Lung (tissue), 12 donors: Measurements from ENCODE around the gene WSB1. TPM values are rescaled to one million over a fixed set of nuclear protein-coding genes. Genes with fewer than 3 reads are reported as not detected.
A peak's percentile ranks its signal among the peaks of the same experiment; 100 is the strongest.

Source experiments
- ATAC-seq: fragments of 200-7000 bp; cut with Tn5 transposase; one replicate; pipeline ENCODE4 v1.9.1; 2020; ENCODE audit warnings: moderate number of reproducible peaks; ENCODE audit not compliant: insufficient read depth, low FRiP score
- DNase-seq, 3 donors: peaks; one replicate each; pipeline ENCODE4 v3.0.0-alpha.2; 2013 to 2017
- H3K27ac ChIP-seq, 2 donors: one replicate each; pipeline ENCODE4 v1.5.1; 2013; ENCODE audit warnings: mild to moderate bottlenecking in 2 of 2, moderate library complexity in 2 of 2, control low read depth in 1 of 2, inconsistent platforms in 1 of 2, low read depth in 1 of 2, low read length in 1 of 2
- H3K27me3 ChIP-seq, 3 donors: one replicate each; pipeline ENCODE4 v1.5.1; 2013; ENCODE audit warnings: low read length in 2 of 3; ENCODE audit not compliant: control insufficient read depth in 3 of 3, insufficient read depth in 3 of 3
- H3K36me3 ChIP-seq, 4 donors: one replicate each; pipeline ENCODE4 v1.5.1; 2013; ENCODE audit warnings: low read length in 4 of 4, mild to moderate bottlenecking in 1 of 4, moderate library complexity in 1 of 4; ENCODE audit not compliant: control insufficient read depth in 4 of 4, insufficient read depth in 4 of 4
- H3K4me1 ChIP-seq, 5 donors: one replicate each; pipeline ENCODE4 v1.5.1; 2013; ENCODE audit warnings: low read length in 5 of 5, mild to moderate bottlenecking in 2 of 5, moderate library complexity in 1 of 5; ENCODE audit not compliant: control insufficient read depth in 5 of 5, insufficient read depth in 5 of 5
- H3K4me3 ChIP-seq: one replicate; pipeline ENCODE4 v1.5.1; 2013; ENCODE audit warnings: mild to moderate bottlenecking, control low read depth, moderate library complexity
- H3K9ac ChIP-seq, 2 donors: one replicate each; pipeline ENCODE4 v1.5.1; 2013; ENCODE audit warnings: low read length in 2 of 2, control low read depth in 1 of 2; ENCODE audit not compliant: insufficient read depth in 1 of 2
- H3K9me3 ChIP-seq, 4 donors: one replicate each; pipeline ENCODE4 v1.5.1; 2013; ENCODE audit warnings: low read length in 3 of 4, mild to moderate bottlenecking in 1 of 4, moderate library complexity in 1 of 4; ENCODE audit not compliant: control insufficient read depth in 4 of 4, insufficient read depth in 3 of 4
- WGBS, 2 donors: extraction: QIAGEN DNeasy Blood & Tissue Kit; methylation state at CpG; one replicate each; pipeline ENCODE4 v1.1.7; 2013; 5-methylcytosine and 5-hydroxymethylcytosine counted together
- polyA plus RNA-seq, 2 donors: library from polyadenylated mRNA; stranded (reverse); fragments of 200-250 nt; gene quantifications; one replicate each; pipeline ENCODE4 v1.2.1, GENCODE V29; 2013
- total RNA-seq, 2 donors: library from RNA; depleted of rRNA in 1 of 2; stranded (reverse); fragments of >200 nt in 1 of 2; gene quantifications; one replicate each; pipeline ENCODE4 v1.2.1, GENCODE V29; 2014 to 2021
- TF ChIP-seq, protein P1 (sequence below): IDR thresholded peaks from 2 replicates; pipeline ENCODE4 v1.5.1; 2012; ENCODE audit warnings: mild to moderate bottlenecking; ENCODE audit errors: control extremely low read depth, extremely low read depth
- donor health status: control.
- donor health status: control.
- donor health status: Bipolar disorder and iron deficiency.
- donor health status: healthy.
- donor health status: DM: yes; HTN: yes; CAD: no.

Gene WSB1
- total and polyA plus RNA-seq, 4 donors, result 181 to 748 (median 268) TPM

- ATAC-seq (no peak), DNase-seq (no peak)
- H3K9me3 ChIP-seq, result no peaks in the 10 kb centered on the region
- peak overlapping the region; percentile 72 for H3K4me3 ChIP-seq
- no peaks in the 10 kb centered on the region for H3K27me3 ChIP-seq
- peak overlapping the region; percentile 72 to 76 for H3K9ac ChIP-seq
- TF ChIP-seq, protein P1, sequence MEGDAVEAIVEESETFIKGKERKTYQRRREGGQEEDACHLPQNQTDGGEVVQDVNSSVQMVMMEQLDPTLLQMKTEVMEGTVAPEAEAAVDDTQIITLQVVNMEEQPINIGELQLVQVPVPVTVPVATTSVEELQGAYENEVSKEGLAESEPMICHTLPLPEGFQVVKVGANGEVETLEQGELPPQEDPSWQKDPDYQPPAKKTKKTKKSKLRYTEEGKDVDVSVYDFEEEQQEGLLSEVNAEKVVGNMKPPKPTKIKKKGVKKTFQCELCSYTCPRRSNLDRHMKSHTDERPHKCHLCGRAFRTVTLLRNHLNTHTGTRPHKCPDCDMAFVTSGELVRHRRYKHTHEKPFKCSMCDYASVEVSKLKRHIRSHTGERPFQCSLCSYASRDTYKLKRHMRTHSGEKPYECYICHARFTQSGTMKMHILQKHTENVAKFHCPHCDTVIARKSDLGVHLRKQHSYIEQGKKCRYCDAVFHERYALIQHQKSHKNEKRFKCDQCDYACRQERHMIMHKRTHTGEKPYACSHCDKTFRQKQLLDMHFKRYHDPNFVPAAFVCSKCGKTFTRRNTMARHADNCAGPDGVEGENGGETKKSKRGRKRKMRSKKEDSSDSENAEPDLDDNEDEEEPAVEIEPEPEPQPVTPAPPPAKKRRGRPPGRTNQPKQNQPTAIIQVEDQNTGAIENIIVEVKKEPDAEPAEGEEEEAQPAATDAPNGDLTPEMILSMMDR, result no peak
- no peaks in the 10 kb centered on the region for H3K36me3 ChIP-seq
- peak overlapping the region; percentile 92 to 97 for H3K27ac ChIP-seq
- 54 to 59% methylated on average over 11 of the region's 11 CpGs for WGBS, 2 donors
- H3K4me1 ChIP-seq, result peaks cover 0 to 13% (median 6%) of the 10 kb centered on the region in 5 donors
These were observed 59.1 kb downstream of the WSB1 start for GRCh38 chr17:27353033-27353460.

GRCh38 chr17:27353461-27354050 is 59.6 kb downstream of the WSB1 start:
- Histone ChIP-seq H3K9me3 (no peaks in the 10 kb centered on the region), H3K27ac (peak overlapping the region; percentile 92 to 97), H3K4me1 (peaks cover 0 to 12% (median 6%) of the 10 kb centered on the region in 5 donors), H3K4me3 (peak overlapping the region; percentile 72), H3K36me3 (no peaks in the 10 kb centered on the region), H3K27me3 (no peaks in the 10 kb centered on the region), H3K9ac (peak overlapping the region; percentile 72 to 76)
- TF ChIP-seq, protein P1, result peak; percentile 89
- peak; percentile 97 for ATAC-seq
- WGBS, 2 donors, result 0 to 1% methylated on average over 56 to 57 of the region's 57 CpGs
- peak; percentile 91 to 94 (median 93) for DNase-seq

DNA sequence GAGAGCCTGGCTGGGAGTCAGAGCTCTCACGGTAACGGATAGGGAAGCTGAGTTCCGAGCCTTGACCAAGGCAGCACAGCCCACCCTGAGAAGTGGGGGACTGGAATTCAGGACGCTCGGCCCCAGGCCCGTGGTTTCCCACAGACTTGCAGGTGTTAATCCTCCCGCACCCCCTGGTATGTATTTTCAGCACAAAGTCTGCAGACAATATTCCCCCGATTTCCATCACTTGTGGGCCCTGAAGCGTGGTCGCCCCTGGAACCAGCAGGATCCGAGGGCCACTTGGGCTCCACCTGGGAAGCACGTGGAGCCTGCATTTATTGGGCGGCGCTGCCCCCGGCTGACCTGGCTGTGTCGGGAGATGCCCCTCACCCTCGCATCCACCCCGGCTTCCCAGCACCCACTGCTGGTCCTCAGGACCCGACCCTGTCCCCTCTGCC is 60.2 kb downstream of the WSB1 start:
- Histone ChIP-seq H3K36me3 (no peaks in the 10 kb centered on the region), H3K27ac (peak overlapping the region; percentile 17 to 80), H3K9me3 (no peaks in the 10 kb centered on the region), H3K4me1 (peaks cover 0 to 11% (median 6%) of the 10 kb centered on the region in 5 donors), H3K27me3 (no peaks in the 10 kb centered on the region), H3K4me3 (peak overlapping the region; percentile 6), H3K9ac (peak overlapping the region; percentile 72 to 76)
- no peak for ATAC-seq
- TF ChIP-seq, protein P1, result no peak
- no peak for DNase-seq
- 16 to 19% methylated on average over 19 of the region's 19 CpGs for WGBS, 2 donors
